Activated CD8-positive, alpha-beta T cell treated with anti-CD3 and anti-CD28 coated beads, Interleukin-2, amount 10 ng/mL, durations not matched to agents 7 days and 5 days (primary cell): ENCODE results near the gene SSUH2. TPM values are rescaled to one million over a fixed set of nuclear protein-coding genes. Genes with fewer than 3 reads are reported as not detected.

Source experiments
- ATAC-seq: fragments of 150-1000 bp; cut with Tn5 transposase; one replicate; pipeline ENCODE4 v1.10.0; 2021; ENCODE audit warnings: moderate library complexity
- CTCF ChIA-PET: fragments of 350-600 bp; sonication (Branson Sonifier 250); formaldehyde crosslinking; loops from one replicate; lab custom pipeline; 2021; ENCODE audit warnings: antibody characterized with exemption; lab: Charles Lee
- POLR2A ChIA-PET: fragments of 350-600 bp; sonication (Branson Sonifier 250); formaldehyde crosslinking; loops from one replicate; lab custom pipeline; 2021; ENCODE audit warnings: antibody characterized with exemption; lab: Charles Lee
- DNase-seq: peaks from one replicate; pipeline ENCODE4 v3.0.0-alpha.2; 2020
- H3K27ac Mint-ChIP-seq: one replicate; pipeline ENCODE4 v1.8.0; 2021; ENCODE audit warnings: mild to moderate bottlenecking, mixed read lengths
- H3K27me3 Mint-ChIP-seq: one replicate; pipeline ENCODE4 v1.8.0; 2021; ENCODE audit warnings: low read depth, mixed read lengths
- H3K36me3 Mint-ChIP-seq: one replicate; pipeline ENCODE4 v1.8.0; 2021; ENCODE audit warnings: low read depth, mixed read lengths
- H3K4me1 Mint-ChIP-seq: one replicate; pipeline ENCODE4 v1.8.0; 2021; ENCODE audit warnings: low read depth, mixed read lengths
- H3K4me3 Mint-ChIP-seq: one replicate; pipeline ENCODE4 v1.8.0; 2021; ENCODE audit warnings: mild to moderate bottlenecking, mixed read lengths
- H3K9me3 Mint-ChIP-seq: one replicate; pipeline ENCODE4 v1.8.0; 2022; ENCODE audit warnings: mixed read lengths; ENCODE audit not compliant: insufficient read depth
- total RNA-seq, 2 experiments: library from RNA; stranded (reverse); gene quantifications; one replicate each; pipeline ENCODE4 v1.2.3, GENCODE V29; 2021

The SSUH2 gene
- total RNA-seq, 2 experiments from 2014 or later, result 0.26 TPM; not detected in 1

- CTCF ChIA-PET, result interaction anchor here (1.5 kb wide), 1 partner anchor 9 kb away, joined by 3 read pairs; no protein-coding TSS in a partner anchor
- no peak overlapping the region for H3K4me3 Mint-ChIP-seq
- ATAC-seq (no peak), DNase-seq (no peak)
- no peaks in the 10 kb centered on the region for H3K36me3 Mint-ChIP-seq
- H3K27ac Mint-ChIP-seq, result no peak overlapping the region
- peaks cover 10% of the 10 kb centered on the region for H3K4me1 Mint-ChIP-seq
- POLR2A ChIA-PET, result no interaction called here
- peaks cover 3% of the 10 kb centered on the region for H3K27me3 Mint-ChIP-seq
- no peaks in the 10 kb centered on the region for H3K9me3 Mint-ChIP-seq
These were observed 12.9 kb downstream of the SSUH2 start for GRCh38 chr3:8631661-8632060.

- DNase-seq (peak; percentile 59), ATAC-seq (peak; percentile 68)
- Mint-ChIP-seq H3K27me3 (peaks cover 3% of the 10 kb centered on the region), H3K9me3 (no peaks in the 10 kb centered on the region), H3K4me1 (peaks cover 10% of the 10 kb centered on the region), H3K4me3 (peak overlapping the region; percentile 8), H3K27ac (no peak overlapping the region), H3K36me3 (no peaks in the 10 kb centered on the region)
- POLR2A ChIA-PET, result no interaction called here
- CTCF ChIA-PET, result no interaction called here
These were observed 15.2 kb downstream of the SSUH2 start for GRCh38 chr3:8629151-8630021.

- ChIA-PET CTCF (no interaction called here), POLR2A (no interaction called here)
- Mint-ChIP-seq H3K36me3 (no peaks in the 10 kb centered on the region), H3K27me3 (peaks cover 3% of the 10 kb centered on the region), H3K9me3 (no peaks in the 10 kb centered on the region), H3K4me3 (no peak overlapping the region), H3K4me1 (peaks cover 14% of the 10 kb centered on the region), H3K27ac (no peak overlapping the region)
- no peak for DNase-seq
- ATAC-seq, result no peak
These were observed 16.6 kb downstream of the SSUH2 start for GRCh38 chr3:8627949-8628348.

GRCh38 chr3:8627201-8627940, 17.2 kb downstream of the SSUH2 start:
- H3K27ac Mint-ChIP-seq, result no peak overlapping the region
- ATAC-seq (no peak), DNase-seq (no peak)
- no peaks in the 10 kb centered on the region for H3K9me3 Mint-ChIP-seq
- peaks cover 3% of the 10 kb centered on the region for H3K27me3 Mint-ChIP-seq
- POLR2A ChIA-PET, result no interaction called here
- CTCF ChIA-PET, result no interaction called here
- peaks cover 14% of the 10 kb centered on the region for H3K4me1 Mint-ChIP-seq
- no peak overlapping the region for H3K4me3 Mint-ChIP-seq
- H3K36me3 Mint-ChIP-seq, result no peaks in the 10 kb centered on the region

- CTCF ChIA-PET, result no interaction called here
- no peak for ATAC-seq
- H3K27ac Mint-ChIP-seq, result no peak overlapping the region
These were observed 18.6 kb downstream of the SSUH2 start for GRCh38 chr3:8625991-8626390.

GRCh38 chr3:8624612-8625011, 20.0 kb downstream of the SSUH2 start:
- ATAC-seq, result no peak
- no peak overlapping the region for H3K4me3 Mint-ChIP-seq
- CTCF ChIA-PET, result interaction anchor here (1.1 kb wide), 1 partner anchor 240 kb away, joined by 3 read pairs; no protein-coding TSS in a partner anchor
- POLR2A ChIA-PET, result no interaction called here
- no peaks in the 10 kb centered on the region for H3K9me3 Mint-ChIP-seq
- H3K4me1 Mint-ChIP-seq, result peaks cover 12% of the 10 kb centered on the region
- no peaks in the 10 kb centered on the region for H3K36me3 Mint-ChIP-seq
- no peak overlapping the region for H3K27ac Mint-ChIP-seq
- no peak for DNase-seq
- no peaks in the 10 kb centered on the region for H3K27me3 Mint-ChIP-seq

More at GRCh38 chr3:8625991-8626390, 18.6 kb downstream of the SSUH2 start:
- POLR2A ChIA-PET, result no interaction called here
- no peak overlapping the region for H3K4me3 Mint-ChIP-seq
- peaks cover 14% of the 10 kb centered on the region for H3K4me1 Mint-ChIP-seq
- H3K36me3 Mint-ChIP-seq, result no peaks in the 10 kb centered on the region
- no peak for DNase-seq
- H3K27me3 Mint-ChIP-seq, result peaks cover under 1% of the 10 kb centered on the region
- no peaks in the 10 kb centered on the region for H3K9me3 Mint-ChIP-seq

- ATAC-seq (no peak), DNase-seq (no peak)
- H3K36me3 Mint-ChIP-seq, result no peaks in the 10 kb centered on the region
- H3K4me3 Mint-ChIP-seq, result no peak overlapping the region
- no peaks in the 10 kb centered on the region for H3K27me3 Mint-ChIP-seq
- H3K9me3 Mint-ChIP-seq, result no peaks in the 10 kb centered on the region
- POLR2A ChIA-PET, result no interaction called here
- CTCF ChIA-PET, result no interaction called here
- H3K27ac Mint-ChIP-seq, result no peak overlapping the region
- H3K4me1 Mint-ChIP-seq, result peaks cover 4% of the 10 kb centered on the region
These were observed 20.9 kb downstream of the SSUH2 start for GRCh38 chr3:8623741-8624140.

- ATAC-seq (peak; percentile 77), DNase-seq (peak; percentile 45)
- no peak overlapping the region for H3K27ac Mint-ChIP-seq
- POLR2A ChIA-PET, result no interaction called here
- no peaks in the 10 kb centered on the region for H3K27me3 Mint-ChIP-seq
- no peaks in the 10 kb centered on the region for H3K9me3 Mint-ChIP-seq
- peak overlapping the region; percentile 8 for H3K4me3 Mint-ChIP-seq
- H3K36me3 Mint-ChIP-seq, result no peaks in the 10 kb centered on the region
- peaks cover 4% of the 10 kb centered on the region for H3K4me1 Mint-ChIP-seq
- CTCF ChIA-PET, result interaction anchor here (1.0 kb wide), 1 partner anchor 181 kb away, joined by 3 read pairs; no protein-coding TSS in a partner anchor
These were observed 21.5 kb downstream of the SSUH2 start for GRCh38 chr3:8622873-8623691.

- no peaks in the 10 kb centered on the region for H3K27me3 Mint-ChIP-seq
- DNase-seq (no peak), ATAC-seq (no peak)
- ChIA-PET POLR2A (no interaction called here), CTCF (interaction anchor here (0.5 to 1.1 kb wide), 3 partner anchors 10 to 205 kb away, joined by 3 to 5 read pairs (median 3); no protein-coding TSS in a partner anchor)
- H3K9me3 Mint-ChIP-seq, result no peaks in the 10 kb centered on the region
- H3K4me1 Mint-ChIP-seq, result peaks cover 4% of the 10 kb centered on the region
- no peak overlapping the region for H3K27ac Mint-ChIP-seq
- no peak overlapping the region for H3K4me3 Mint-ChIP-seq
- H3K36me3 Mint-ChIP-seq, result no peaks in the 10 kb centered on the region
These were observed 22.7 kb downstream of the SSUH2 start for GRCh38 chr3:8621872-8622271.

GRCh38 chr3:8621141-8621540, 23.5 kb downstream of the SSUH2 start:
- ChIA-PET POLR2A (no interaction called here), CTCF (no interaction called here)
- H3K27ac Mint-ChIP-seq, result no peak overlapping the region
- H3K9me3 Mint-ChIP-seq, result no peaks in the 10 kb centered on the region
- H3K4me3 Mint-ChIP-seq, result no peak overlapping the region
- no peaks in the 10 kb centered on the region for H3K27me3 Mint-ChIP-seq
- DNase-seq (no peak), ATAC-seq (no peak)
- H3K4me1 Mint-ChIP-seq, result peaks cover 4% of the 10 kb centered on the region
- no peaks in the 10 kb centered on the region for H3K36me3 Mint-ChIP-seq

GRCh38 chr3:8619548-8619947, 25.1 kb downstream of the SSUH2 start:
- H3K27ac Mint-ChIP-seq, result no peak overlapping the region
- no peaks in the 10 kb centered on the region for H3K27me3 Mint-ChIP-seq
- ATAC-seq, result no peak

More at GRCh38 chr3:8619548-8619947, 25.1 kb downstream of the SSUH2 start:
- H3K4me1 Mint-ChIP-seq, result peaks cover 4% of the 10 kb centered on the region
- POLR2A ChIA-PET, result no interaction called here
- no peaks in the 10 kb centered on the region for H3K9me3 Mint-ChIP-seq
- CTCF ChIA-PET, result no interaction called here
- H3K36me3 Mint-ChIP-seq, result no peaks in the 10 kb centered on the region
- no peak for DNase-seq
- no peak overlapping the region for H3K4me3 Mint-ChIP-seq
